ENCODE results near the gene ZNF423. TPM values are rescaled to one million over a fixed set of nuclear protein-coding genes. Genes with fewer than 3 reads are reported as not detected.

Gene ZNF423
- total and polyA plus RNA-seq, 2 of the 13 experiments (the other 11 are each of a cell fraction or from before 2014, with no cell fraction given) = 0.07 to 0.31 TPM

DNA sequence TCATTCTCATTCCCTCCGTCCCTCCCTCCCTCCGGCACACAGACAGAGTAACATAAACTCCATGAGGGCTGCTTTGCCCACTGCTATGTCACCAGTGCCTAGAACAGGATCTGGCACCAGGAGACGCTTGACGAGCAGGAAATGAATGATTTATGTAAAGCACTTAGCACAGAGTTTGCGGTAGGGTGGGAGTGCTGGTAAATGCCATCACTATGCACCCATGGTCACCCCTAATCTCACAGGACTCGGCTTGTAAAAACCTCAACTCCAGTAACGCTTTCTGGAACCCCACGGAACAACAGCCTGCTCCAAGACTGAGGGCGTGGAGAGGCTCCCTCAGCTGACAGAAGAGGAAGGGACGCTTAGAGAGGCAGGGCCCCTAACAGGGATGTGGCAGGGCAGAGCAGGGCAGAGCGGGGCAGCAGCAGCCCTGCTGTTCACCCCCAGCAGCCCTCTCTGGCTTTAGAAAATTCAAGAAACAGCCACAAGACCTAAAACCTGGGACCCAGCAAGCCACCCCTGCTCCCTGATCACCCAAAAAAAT, 325.4 kb downstream of the ZNF423 start:
- H3K4me2 ChIP-seq (ENCODE audit: low read depth, low read length) = no peak overlapping the region
- TF ChIP-seq ZNF337 (CRISPR knock-in tag; IDR thresholded peaks at IDR 0.05; ENCODE audit: borderline replicate concordance, low read depth) (no peak), GPN1 (CRISPR knock-in tag; IDR thresholded peaks at IDR 0.05; ENCODE audit: borderline replicate concordance) (no peak), HNF4A (CRISPR knock-in tag; IDR thresholded peaks at IDR 0.05) (no peak), TP53 (CRISPR knock-in tag; conservative IDR thresholded peaks at IDR 0.05) (no peak), PHF21A (CRISPR knock-in tag; IDR thresholded peaks at IDR 0.05) (no peak), NFKBIZ (CRISPR knock-in tag; IDR thresholded peaks at IDR 0.05) (no peak), ZNF383 (CRISPR knock-in tag; IDR thresholded peaks at IDR 0.05; ENCODE audit: borderline replicate concordance) (no peak), EED (CRISPR knock-in tag; IDR thresholded peaks at IDR 0.05) (no peak), ZNF780A (CRISPR knock-in tag; IDR thresholded peaks at IDR 0.05) (no peak), NFE2L2 (IDR thresholded peaks at IDR 0.05; ENCODE audit: low read length) (no peak), CBX1 (IDR thresholded peaks at IDR 0.05; ENCODE audit: low read depth) (no peak), ZNF567 (CRISPR knock-in tag; IDR thresholded peaks at IDR 0.05; ENCODE audit: borderline replicate concordance) (no peak), HNRNPH1 (optimal IDR thresholded peaks at IDR 0.05; ENCODE audit: low read depth, low read length) (no peak), ZNF317 (CRISPR knock-in tag; IDR thresholded peaks at IDR 0.05) (no peak), THYN1 (CRISPR knock-in tag; IDR thresholded peaks at IDR 0.05; ENCODE audit: borderline replicate concordance, low read depth) (no peak)
- TF ChIP-seq, protein P1, sequence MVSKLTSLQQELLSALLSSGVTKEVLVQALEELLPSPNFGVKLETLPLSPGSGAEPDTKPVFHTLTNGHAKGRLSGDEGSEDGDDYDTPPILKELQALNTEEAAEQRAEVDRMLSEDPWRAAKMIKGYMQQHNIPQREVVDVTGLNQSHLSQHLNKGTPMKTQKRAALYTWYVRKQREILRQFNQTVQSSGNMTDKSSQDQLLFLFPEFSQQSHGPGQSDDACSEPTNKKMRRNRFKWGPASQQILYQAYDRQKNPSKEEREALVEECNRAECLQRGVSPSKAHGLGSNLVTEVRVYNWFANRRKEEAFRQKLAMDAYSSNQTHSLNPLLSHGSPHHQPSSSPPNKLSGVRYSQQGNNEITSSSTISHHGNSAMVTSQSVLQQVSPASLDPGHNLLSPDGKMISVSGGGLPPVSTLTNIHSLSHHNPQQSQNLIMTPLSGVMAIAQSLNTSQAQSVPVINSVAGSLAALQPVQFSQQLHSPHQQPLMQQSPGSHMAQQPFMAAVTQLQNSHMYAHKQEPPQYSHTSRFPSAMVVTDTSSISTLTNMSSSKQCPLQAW (CRISPR knock-in tag; IDR thresholded peaks at IDR 0.05) = no peak
- TF ChIP-seq, protein P2, sequence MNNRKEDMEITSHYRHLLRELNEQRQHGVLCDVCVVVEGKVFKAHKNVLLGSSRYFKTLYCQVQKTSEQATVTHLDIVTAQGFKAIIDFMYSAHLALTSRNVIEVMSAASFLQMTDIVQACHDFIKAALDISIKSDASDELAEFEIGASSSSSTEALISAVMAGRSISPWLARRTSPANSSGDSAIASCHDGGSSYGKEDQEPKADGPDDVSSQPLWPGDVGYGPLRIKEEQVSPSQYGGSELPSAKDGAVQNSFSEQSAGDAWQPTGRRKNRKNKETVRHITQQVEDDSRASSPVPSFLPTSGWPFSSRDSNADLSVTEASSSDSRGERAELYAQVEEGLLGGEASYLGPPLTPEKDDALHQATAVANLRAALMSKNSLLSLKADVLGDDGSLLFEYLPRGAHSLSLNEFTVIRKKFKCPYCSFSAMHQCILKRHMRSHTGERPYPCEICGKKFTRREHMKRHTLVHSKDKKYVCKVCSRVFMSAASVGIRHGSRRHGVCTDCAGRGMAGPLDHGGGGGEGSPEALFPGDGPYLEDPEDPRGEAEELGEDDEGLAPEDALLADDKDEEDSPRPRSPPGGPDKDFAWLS (CRISPR knock-in tag; IDR thresholded peaks at IDR 0.05; ENCODE audit: borderline replicate concordance) = no peak
- TF ChIP-seq, protein P3, sequence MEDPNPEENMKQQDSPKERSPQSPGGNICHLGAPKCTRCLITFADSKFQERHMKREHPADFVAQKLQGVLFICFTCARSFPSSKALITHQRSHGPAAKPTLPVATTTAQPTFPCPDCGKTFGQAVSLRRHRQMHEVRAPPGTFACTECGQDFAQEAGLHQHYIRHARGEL (CRISPR knock-in tag; IDR thresholded peaks at IDR 0.05) = no peak
- in situ Hi-C loops (cut with HindIII; ENCODE audit: extremely low pct_ligation_motif_present, low pct_unique_long_range_greater_than_20kb) (no loop called here), intact Hi-C loops (cut with micrococcal nuclease; ENCODE audit: unreplicated experiment) (no loop called here)
- H3K4me3 ChIP-seq (replicated peaks in 1 of 3; ENCODE audit: insufficient read depth in 1 of 3, low read depth in 2 of 3, low read length in 3 of 3) = no peak overlapping the region
- no peak for FAIRE-seq
- H4K20me1 ChIP-seq (ENCODE audit: insufficient read depth, low read length) = no peaks in the 10 kb centered on the region; the same call in 1 of the 2 replicates
- H3K27ac ChIP-seq (ENCODE audit: extremely low read length, insufficient read depth, low read length) = no peak overlapping the region
- no peak overlapping the region for H3K9ac ChIP-seq (ENCODE audit: insufficient read depth, low read depth, low read length)
- no peaks in the 10 kb centered on the region for H3K4me1 ChIP-seq (ENCODE audit: insufficient read depth, low read length)
- no peaks in the 10 kb centered on the region for H3K9me3 ChIP-seq (ENCODE audit: low read length)
- peaks cover 7 to 25% of the 10 kb centered on the region in 2 experiments; a peak in 4 of 5 replicates for H3K27me3 ChIP-seq (ENCODE audit: control insufficient read depth in 1 of 2, insufficient read depth in 2 of 2, low read length in 2 of 2)
- H3K79me2 ChIP-seq (ENCODE audit: insufficient read depth, low read length) = no peaks in the 10 kb centered on the region
- WGBS (ENCODE audit: low lambda C conversion rate) = 22% methylated on average over 11 of the region's 11 CpGs
- BruUV-seq (replicated peaks) = no TSS peak
- DNase-seq (ENCODE audit: low spot score) = no peak
- no peak for ATAC-seq
- ChIA-PET CTCF (ENCODE audit: low intra/inter-chr PET ratio, low total read pairs) (no interaction called here), POLR2A (no interaction called here)
- H3K36me3 ChIP-seq (replicated peaks in 1 of 2; ENCODE audit: control insufficient read depth in 1 of 2, insufficient read depth in 2 of 2, low read length in 2 of 2) = no peaks in the 10 kb centered on the region
- no peak overlapping the region for H2AFZ ChIP-seq (ENCODE audit: low read length)

Measured in HepG2 (cell line).